ENCODE measurements around the gene SUN3. TPM values are rescaled to one million over a fixed set of nuclear protein-coding genes. Genes with fewer than 3 reads are reported as not detected.
A peak's percentile ranks its signal among the peaks of the same experiment; 100 is the strongest.

Gene SUN3
- total RNA-seq, 1 experiment from 2014 or later = not detected

- no peak for TF ChIP-seq ZNF532 (CRISPR knock-in tag; IDR thresholded peaks at IDR 0.05; ENCODE audit: borderline replicate concordance)
- TF ChIP-seq TEAD4 (CRISPR knock-in tag; IDR thresholded peaks at IDR 0.05) = no peak
These were observed 76.7 kb downstream of the SUN3 start (continued) for GRCh38 chr7:47952224-47952623.

- ATAC-seq = no peak
- CTCF ChIA-PET = interaction anchor here (1.1 to 1.7 kb wide), 2 partner anchors 17 to 697 kb away, joined by 3 to 5 read pairs; no protein-coding TSS in a partner anchor
- TF ChIP-seq CTCF (IDR thresholded peaks at IDR 0.05) = no peak
- TF ChIP-seq ATF3 (CRISPR knock-in tag; conservative IDR thresholded peaks at IDR 0.05) = no peak
- TF ChIP-seq ARID4B (CRISPR knock-in tag; IDR thresholded peaks at IDR 0.05; ENCODE audit: borderline replicate concordance) = no peak
- no peak for TF ChIP-seq ETV6 (CRISPR knock-in tag; IDR thresholded peaks at IDR 0.05)
- no peak for TF ChIP-seq USF2 (CRISPR knock-in tag; IDR thresholded peaks at IDR 0.05)
- TF ChIP-seq AR (CRISPR knock-in tag; IDR thresholded peaks at IDR 0.05) = no peak
- TF ChIP-seq E2F4 (CRISPR knock-in tag; IDR thresholded peaks at IDR 0.05; ENCODE audit: borderline replicate concordance, low read depth) = no peak
- no peak for TF ChIP-seq RELA (CRISPR knock-in tag; IDR thresholded peaks at IDR 0.05; ENCODE audit: borderline replicate concordance)
- TF ChIP-seq ZNF512 (CRISPR knock-in tag; IDR thresholded peaks at IDR 0.05; ENCODE audit: borderline replicate concordance) = no peak
- TF ChIP-seq ZNF263 (CRISPR knock-in tag; IDR thresholded peaks at IDR 0.05; ENCODE audit: low read depth) = no peak
- TF ChIP-seq NFYB (CRISPR knock-in tag; conservative IDR thresholded peaks at IDR 0.05; ENCODE audit: low read depth) = no peak
These were observed 77.5 kb downstream of the SUN3 start for GRCh38 chr7:47951374-47951773.

More at GRCh38 chr7:47951374-47951773, 77.5 kb downstream of the SUN3 start:
- H3K36me3 Mint-ChIP-seq = peaks cover 14% of the 10 kb centered on the region
- H3K27ac Mint-ChIP-seq = peak overlapping the region; percentile 52; the same call in 1 of the 2 replicates
- H3K4me1 Mint-ChIP-seq = peaks cover 32% of the 10 kb centered on the region
- no peak overlapping the region for H3K4me3 Mint-ChIP-seq
- H3K27me3 Mint-ChIP-seq (ENCODE audit: low read depth) = no peaks in the 10 kb centered on the region
- DNase-seq (ENCODE audit: low spot score) = no peak
- no peaks in the 10 kb centered on the region for H3K9me3 Mint-ChIP-seq
- POLR2A ChIA-PET = no interaction called here
